ENCODE results near the gene ARF5.

DNA sequence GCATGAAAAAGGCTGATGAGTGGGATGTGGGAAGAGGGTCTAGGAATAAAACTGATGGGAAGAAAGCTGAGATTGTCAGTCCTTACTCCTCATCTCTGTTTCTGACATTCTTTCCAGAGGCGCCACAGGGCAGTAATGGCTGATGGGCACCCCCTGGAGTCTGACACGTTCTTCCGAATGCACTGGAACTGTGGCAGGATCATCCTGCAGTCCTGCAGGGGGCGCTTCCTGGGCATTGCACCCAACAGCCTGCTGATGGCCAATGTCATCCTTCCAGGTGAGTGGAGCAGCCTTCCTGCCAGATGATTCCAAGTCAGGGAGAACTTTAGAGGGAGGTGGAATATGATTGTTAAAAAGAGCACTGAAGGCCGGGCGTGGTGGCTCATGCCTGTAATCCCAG, 10.1 kb downstream of the ARF5 start:
- no peak for TF ChIP-seq GATA3 (IDR thresholded peaks at IDR 0.05; ENCODE audit: low read depth, low read length)
- TF ChIP-seq GATA2 (IDR thresholded peaks at IDR 0.05; ENCODE audit: low read depth, low read length): no peak

All from SH-SY5Y (cell line).